22Rv1 (cell line): ENCODE measurements around the gene COL5A1.

Source experiments
- H3K27ac ChIP-seq: fragments of 450-650 bp; 2 replicates; pipeline ENCODE4 v1.5.1; 2017
- CTCF ChIP-seq: fragments of 450-650 bp; IDR thresholded peaks from 2 replicates; pipeline ENCODE4 v1.5.1; 2017; ENCODE audit warnings: mild to moderate bottlenecking
- ZFX ChIP-seq: fragments of 450-650 bp; IDR thresholded peaks from 2 replicates; pipeline ENCODE4 v1.6.1; 2017; ENCODE audit warnings: antibody characterized with exemption, borderline replicate concordance

The COL5A1 gene

DNA sequence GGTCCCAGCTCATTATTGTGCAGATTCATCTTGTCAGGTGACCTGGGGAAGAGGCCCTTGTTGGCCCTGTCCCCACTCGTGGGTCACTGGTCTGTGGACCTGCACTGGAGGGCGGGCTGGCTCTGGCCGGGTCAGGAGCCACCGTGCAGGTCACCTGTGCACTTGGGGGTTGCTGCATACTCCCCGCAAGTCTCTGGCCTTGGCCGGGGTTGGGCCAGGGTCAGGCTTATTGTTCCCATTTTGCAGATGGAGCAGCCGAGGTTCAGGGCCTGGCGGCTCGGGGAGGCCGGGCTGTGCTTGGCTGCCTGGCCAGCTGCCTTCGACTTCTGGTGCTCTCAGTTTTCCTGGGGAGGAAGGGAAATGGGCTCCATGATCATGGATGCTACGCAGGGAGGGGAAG is 130.7 kb downstream of the COL5A1 start:
- H3K27ac ChIP-seq = no peak overlapping the region
- TF ChIP-seq ZFX = no peak
- no peak for TF ChIP-seq CTCF

- no peak overlapping the region for H3K27ac ChIP-seq
- TF ChIP-seq ZFX = no peak
- TF ChIP-seq CTCF = no peak
Measured at GRCh38 chr9:134773842-134774241, 132.2 kb downstream of the COL5A1 start.

DNA sequence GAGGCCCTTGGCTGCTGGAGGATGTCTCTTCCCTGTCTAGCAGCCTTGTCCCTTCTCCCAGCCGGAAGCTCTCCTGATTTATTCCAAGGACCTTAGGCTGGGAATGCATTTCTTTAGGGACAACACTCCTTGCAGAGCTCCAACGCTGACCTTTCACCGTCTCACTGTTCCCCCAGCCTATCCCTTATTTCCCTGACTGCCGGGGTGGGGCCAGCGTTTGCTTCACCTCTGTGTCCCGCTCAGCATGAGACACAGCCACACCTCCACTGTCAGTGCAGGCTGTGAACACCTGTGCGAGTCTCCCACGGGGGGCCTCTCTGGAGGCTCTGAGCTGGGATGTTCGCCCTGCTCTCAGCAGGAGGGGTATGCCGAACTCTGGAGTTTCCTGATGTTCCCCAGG is 132.8 kb downstream of the COL5A1 start:
- H3K27ac ChIP-seq = no peak overlapping the region
- no peak for TF ChIP-seq CTCF
- TF ChIP-seq ZFX = no peak

DNA sequence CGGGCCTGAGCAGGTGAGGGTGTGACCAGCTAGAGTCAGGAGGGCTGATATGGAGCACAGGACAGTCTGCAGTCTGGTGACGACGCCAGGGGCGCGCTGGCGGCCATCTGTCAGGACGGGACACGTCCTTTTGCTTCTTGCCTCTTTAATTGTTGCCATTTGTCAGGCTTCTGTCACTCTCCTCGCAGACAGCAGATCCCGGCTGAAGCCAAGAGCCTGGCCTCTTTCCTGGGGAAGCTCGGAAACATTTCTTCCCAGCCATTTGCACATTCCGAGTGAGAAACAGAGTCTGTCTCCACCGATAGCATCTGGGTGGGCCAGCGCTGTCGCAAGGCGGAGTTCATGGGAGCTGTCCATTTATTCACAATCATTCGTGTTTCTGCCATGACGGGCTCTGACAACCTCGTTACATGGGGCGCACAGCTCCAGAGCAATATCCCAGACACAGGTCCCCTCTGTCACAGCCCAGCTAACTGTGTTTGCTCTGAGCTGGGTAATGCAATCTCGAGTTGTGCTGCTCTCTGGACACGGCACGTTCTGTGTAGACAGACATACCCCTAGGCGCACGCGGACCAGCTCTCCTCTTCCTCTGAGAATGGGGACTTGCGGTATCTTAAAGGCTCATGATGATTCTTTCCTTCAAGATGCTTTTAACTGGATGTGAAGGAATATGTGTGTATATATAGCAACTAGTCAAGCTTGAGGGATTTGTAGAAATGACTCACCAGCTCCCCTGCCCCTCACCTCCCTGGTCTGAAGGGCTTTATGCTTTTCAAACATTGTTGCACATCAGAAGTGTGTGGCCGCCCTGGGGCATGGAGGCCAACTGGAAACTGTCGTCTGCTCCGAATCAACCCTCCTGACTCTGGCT is 133.7 kb downstream of the COL5A1 start:
- TF ChIP-seq CTCF (no peak), ZFX (no peak)
- H3K27ac ChIP-seq = no peak overlapping the region

- H3K27ac ChIP-seq = no peak overlapping the region
- no peak for TF ChIP-seq ZFX
- no peak for TF ChIP-seq CTCF
Measured at GRCh38 chr9:134776080-134776796, 134.6 kb downstream of the COL5A1 start.

DNA sequence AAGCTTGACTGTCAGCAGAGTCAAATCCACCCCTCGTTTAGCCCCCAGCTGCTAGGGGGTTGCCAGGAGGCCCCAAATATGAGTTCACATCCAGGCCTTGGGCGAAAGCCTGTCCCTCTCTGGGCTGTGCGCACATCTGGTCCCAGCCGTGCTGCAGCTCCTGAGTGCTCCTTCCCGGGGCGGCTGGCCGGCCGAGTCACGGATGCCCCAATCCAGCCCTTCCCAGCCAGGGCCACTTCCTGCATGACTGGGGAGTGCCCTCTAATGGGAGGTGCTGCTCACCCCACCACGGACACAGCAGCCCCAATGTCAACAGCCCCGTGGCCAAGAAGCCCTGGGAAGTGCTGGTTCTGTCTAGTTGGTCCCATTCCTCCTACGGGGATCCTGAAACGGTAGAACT is 135.6 kb downstream of the COL5A1 start:
- no peak overlapping the region for H3K27ac ChIP-seq
- TF ChIP-seq ZFX (no peak), CTCF (no peak)

- no peak overlapping the region for H3K27ac ChIP-seq
- no peak for TF ChIP-seq ZFX
- TF ChIP-seq CTCF = no peak
Measured at GRCh38 chr9:134778156-134778555, 136.6 kb downstream of the COL5A1 start.
